HFFc6 (cell line): ENCODE measurements around the gene TDRD7. TPM values are rescaled to one million over a fixed set of nuclear protein-coding genes. Genes with fewer than 3 reads are reported as not detected.

Experiments used
- DNase-seq: peaks from one replicate; pipeline ENCODE4 v3.0.0-alpha.2; 2018
- H3K27ac Mint-ChIP-seq: 2 replicates; pipeline ENCODE4 v1.8.0; 2020; ENCODE audit warnings: mild to moderate bottlenecking, mixed read lengths
- H3K27me3 Mint-ChIP-seq: 2 replicates; pipeline ENCODE4 v1.8.0; 2021; ENCODE audit warnings: mild to moderate bottlenecking, moderate library complexity, mixed read lengths; ENCODE audit not compliant: insufficient read depth
- H3K36me3 Mint-ChIP-seq: 2 replicates; pipeline ENCODE4 v1.8.0; 2021; ENCODE audit warnings: low read depth, mixed read lengths
- H3K4me1 Mint-ChIP-seq: 2 replicates; pipeline ENCODE4 v1.8.0; 2020; ENCODE audit warnings: low read depth, mixed read lengths
- H3K4me3 Mint-ChIP-seq: 2 replicates; pipeline ENCODE4 v1.8.0; 2020; ENCODE audit warnings: mild to moderate bottlenecking, moderate library complexity, mixed read lengths
- H3K9me3 Mint-ChIP-seq: 2 replicates; pipeline ENCODE4 v1.8.0; 2020; ENCODE audit warnings: mild to moderate bottlenecking, mixed read lengths
- CTCF ChIP-seq: fragments of 200-600 bp; sonication (generic); IDR thresholded peaks from 2 replicates; pipeline ENCODE4 v1.5.0; 2021; ENCODE audit warnings: antibody characterized with exemption, mild to moderate bottlenecking
- total RNA-seq, 6 experiments: library from RNA; stranded (reverse); fragmentation: NEBNext Ultra II Directional; extraction: Animal tissue kit (Norgen Biotek cat#: 25700); gene quantifications; 2 replicates in 1 of 6; 3 replicates in 5 of 6; pipeline ENCODE4 v1.2.3, GENCODE V29; 2021

Gene TDRD7
- total RNA-seq, 6 experiments from 2014 or later = 8.2 to 10.5 (median 9.0) TPM

- H3K27me3 Mint-ChIP-seq = peaks cover 10% of the 10 kb centered on the region
These were observed 38.6 kb upstream of the TDRD7 start for GRCh38 chr9:97373331-97373730.

GRCh38 chr9:97374811-97375210 is 37.1 kb upstream of the TDRD7 start:
- H3K27me3 Mint-ChIP-seq = peaks cover 14% of the 10 kb centered on the region
- H3K4me3 Mint-ChIP-seq = no peak overlapping the region
- no peaks in the 10 kb centered on the region for H3K36me3 Mint-ChIP-seq
- DNase-seq = no peak
- no peak for TF ChIP-seq CTCF
- peaks cover 7% of the 10 kb centered on the region; the same call in 1 of the 2 replicates for H3K9me3 Mint-ChIP-seq
- H3K27ac Mint-ChIP-seq = no peak overlapping the region
- H3K4me1 Mint-ChIP-seq = no peaks in the 10 kb centered on the region

More at GRCh38 chr9:97373331-97373730, 38.6 kb upstream of the TDRD7 start:
- no peaks in the 10 kb centered on the region; the same call in 1 of the 2 replicates for H3K36me3 Mint-ChIP-seq
- H3K27ac Mint-ChIP-seq = no peak overlapping the region
- no peak for TF ChIP-seq CTCF
- H3K4me1 Mint-ChIP-seq = no peaks in the 10 kb centered on the region
- no peak overlapping the region for H3K4me3 Mint-ChIP-seq
- peaks cover 18% of the 10 kb centered on the region for H3K9me3 Mint-ChIP-seq
- no peak for DNase-seq

GRCh38 chr9:97376902-97377301 is 35.0 kb upstream of the TDRD7 start:
- H3K4me1 Mint-ChIP-seq = no peaks in the 10 kb centered on the region
- DNase-seq = no peak
- H3K27ac Mint-ChIP-seq = no peak overlapping the region
- H3K4me3 Mint-ChIP-seq = no peak overlapping the region
- H3K9me3 Mint-ChIP-seq = no peaks in the 10 kb centered on the region
- peaks cover 14% of the 10 kb centered on the region for H3K27me3 Mint-ChIP-seq
- no peaks in the 10 kb centered on the region for H3K36me3 Mint-ChIP-seq
- no peak for TF ChIP-seq CTCF

- Mint-ChIP-seq H3K9me3 (no peaks in the 10 kb centered on the region), H3K36me3 (no peaks in the 10 kb centered on the region), H3K4me1 (no peaks in the 10 kb centered on the region), H3K27me3 (peaks cover 12% of the 10 kb centered on the region), H3K4me3 (no peak overlapping the region), H3K27ac (no peak overlapping the region)
- no peak for DNase-seq
- TF ChIP-seq CTCF = no peak
These were observed 29.7 kb upstream of the TDRD7 start for GRCh38 chr9:97382099-97382718.

GRCh38 chr9:97384406-97385262 is 27.3 kb upstream of the TDRD7 start:
- no peak for TF ChIP-seq CTCF
- Mint-ChIP-seq H3K27me3 (peaks cover 9% of the 10 kb centered on the region), H3K4me3 (no peak overlapping the region), H3K4me1 (no peaks in the 10 kb centered on the region), H3K27ac (no peak overlapping the region), H3K9me3 (no peaks in the 10 kb centered on the region), H3K36me3 (no peaks in the 10 kb centered on the region)
- DNase-seq = no peak
